Heart left ventricle (tissue), 16 donors: ENCODE results near the gene EIF4G3. TPM values are rescaled to one million over a fixed set of nuclear protein-coding genes. Genes with fewer than 3 reads are reported as not detected.

ENCODE experiments used
- ATAC-seq, 4 donors: fragments of 200-7000 bp; cut with Tn5 transposase; one replicate each; pipeline ENCODE4 v1.9.1; 2020 to 2022; ENCODE audit warnings: moderate library complexity in 4 of 4, mild to moderate bottlenecking in 3 of 4, moderate number of reproducible peaks in 1 of 4
- DNase-seq, 5 donors: peaks; one replicate each; pipeline ENCODE4 v3.0.0-alpha.2; 2020
- H3K27ac ChIP-seq, 12 donors: fragments of 200-600 bp; sonication (generic) in 4 of 12; one replicate each; pipeline versions ENCODE4 v1.5.0 to v1.8.0; 2016 to 2022; ENCODE audit warnings: mild to moderate bottlenecking in 2 of 12
- H3K27me3 ChIP-seq, 9 donors: fragments of 200-600 bp; sonication (generic) in 2 of 9; one replicate each; pipeline versions ENCODE4 v1.5.1 to v1.8.0; 2016 to 2022; ENCODE audit warnings: mild to moderate bottlenecking in 3 of 9
- H3K36me3 ChIP-seq, 9 donors: fragments of 200-600 bp; sonication (generic) in 2 of 9; one replicate each; pipeline versions ENCODE4 v1.5.0 to v1.8.0; 2018 to 2022; ENCODE audit warnings: mild to moderate bottlenecking in 2 of 9
- H3K4me1 ChIP-seq, 12 donors: fragments of 200-600 bp; sonication (generic) in 4 of 12; one replicate each; pipeline versions ENCODE4 v1.5.0 to v1.8.0; 2016 to 2022; ENCODE audit warnings: mild to moderate bottlenecking in 3 of 12
- H3K4me3 ChIP-seq, 12 donors: fragments of 200-600 bp; sonication (generic) in 4 of 12; one replicate each; pipeline versions ENCODE4 v1.5.0 to v1.8.0; 2017 to 2022; ENCODE audit warnings: mild to moderate bottlenecking in 9 of 12, moderate library complexity in 4 of 12
- H3K9me3 ChIP-seq, 12 donors: fragments of 200-600 bp; sonication (generic) in 4 of 12; one replicate each; pipeline versions ENCODE4 v1.5.0 to v1.8.0; 2016 to 2022; ENCODE audit warnings: mild to moderate bottlenecking in 1 of 12
- POLR2A ChIP-seq, 2 donors: fragments of 450-650 bp; IDR thresholded peaks; one replicate each; pipeline ENCODE4 v1.6.1; 2017; ENCODE audit warnings: antibody characterized with exemption in 2 of 2, mild to moderate bottlenecking in 2 of 2, moderate library complexity in 2 of 2
- WGBS, 4 donors: extraction: QIAGEN DNeasy Blood & Tissue Kit in 2 of 4; methylation state at CpG; one replicate each; pipeline versions ENCODE4 v1.1.5 to v1.1.7; 2013 to 2018; 5-methylcytosine and 5-hydroxymethylcytosine counted together
- intact Hi-C, 10 donors: fragments of 100-400 bp; cut with DNase I; formaldehyde crosslinking; loops; one replicate each; pipeline versions ENCODE4 v1.11.1 to v1.14.2; 2022
- polyA plus RNA-seq, 2 donors: library from polyadenylated mRNA; stranded (reverse); fragments of 200-250 nt; gene quantifications; one replicate each; pipeline ENCODE4 v1.2.3, GENCODE V29; 2013
- total RNA-seq, 9 donors: library from RNA; depleted of rRNA in 2 of 9; stranded (reverse); fragments of >200 nt in 2 of 9; fragmentation: NEBNext Ultra II Directional in 3 of 9; extraction: Animal tissue kit (Norgen Biotek cat#: 25700) in 3 of 9; gene quantifications; one replicate each; pipeline versions ENCODE4 v1.1.0 to v1.2.4, GENCODE V29; 2016 to 2023
- TF ChIP-seq, protein P1 (sequence below), 12 donors: fragments of 200-600 bp; sonication (generic) in 4 of 12; IDR thresholded peaks; one replicate each; pipeline versions ENCODE4 v1.5.0 to v1.8.0; 2018 to 2022; ENCODE audit warnings: antibody characterized with exemption in 12 of 12, mild to moderate bottlenecking in 5 of 12
- donor health status: ischemic (EF 13 %, LVEDD 7.1; RV severe dilation, severe dysfunction).
- donor health status: healthy with polysubstance abuse.
- donor health status: DM: no; HTN: yes; CAD: no.
- donor health status: DM: no; HTN: no; CAD: no.
- donor health status: ischemic (EF 25% LVEDD 6.9; RV normal size, moderate dysfunction).
- donor health status: ischemic (EF 25% LVEDD 5.7; RV mildly dilated, moderate dysfunction).
- donor health status: healthy.
- donor health status: DM: yes; HTN: yes; CAD: no.
- donor health status: ischemic (EF 35%, LVEDD 5.7; RV mildly dilated, moderate dysfunction).
- donor health status: nonischemic (EF 11% LVEDD 7.7; RV severe dilation, severe dysfunction).
- donor health status: DM: yes; HTN: yes; CAD: no.
- donor health status: PGD.
- donor health status: ischemic (EF 29% LVEDD 5.4; RV normal size, mild dysfunction).
- donor health status: nonischemic (EF 23%, LVEDD 6.1; RV moderate dilation, normal function).

EIF4G3 gene
- total and polyA plus RNA-seq, 11 donors, result 14.6 to 49.0 (median 36.2) TPM

DNA sequence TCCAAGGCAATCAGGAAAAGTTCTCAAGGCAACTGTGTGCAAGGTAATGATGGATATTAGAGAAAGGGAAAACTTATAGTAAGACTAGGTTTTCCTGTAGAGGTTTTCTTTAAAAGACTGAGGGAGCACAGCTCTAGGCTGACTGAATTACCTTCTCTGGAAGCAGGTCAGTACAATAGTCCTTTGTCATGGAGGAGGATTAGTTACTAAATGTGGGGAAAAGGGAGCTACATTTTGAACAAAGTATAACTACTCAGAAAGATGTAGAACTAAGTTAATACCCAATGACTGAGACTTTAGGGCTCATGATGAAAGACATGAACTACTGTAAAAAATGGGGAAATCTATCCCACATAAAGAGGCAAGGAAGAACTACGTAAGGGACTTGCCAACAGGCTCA, 241.0 kb downstream of the EIF4G3 start:
- ATAC-seq, result no peak
- H3K9me3 ChIP-seq, result no peaks in the 10 kb centered on the region
- no peaks in the 10 kb centered on the region for H3K27me3 ChIP-seq
- H3K4me1 ChIP-seq, result no peaks in the 10 kb centered on the region
- H3K36me3 ChIP-seq, result peaks cover 0 to 22% (median 5%) of the 10 kb centered on the region in 9 donors
- DNase-seq, result no peak
- H3K4me3 ChIP-seq, result no peak overlapping the region
- no peak overlapping the region for H3K27ac ChIP-seq
- TF ChIP-seq POLR2A (IDR thresholded peaks at IDR 0.05), result no peak
- TF ChIP-seq, protein P1, sequence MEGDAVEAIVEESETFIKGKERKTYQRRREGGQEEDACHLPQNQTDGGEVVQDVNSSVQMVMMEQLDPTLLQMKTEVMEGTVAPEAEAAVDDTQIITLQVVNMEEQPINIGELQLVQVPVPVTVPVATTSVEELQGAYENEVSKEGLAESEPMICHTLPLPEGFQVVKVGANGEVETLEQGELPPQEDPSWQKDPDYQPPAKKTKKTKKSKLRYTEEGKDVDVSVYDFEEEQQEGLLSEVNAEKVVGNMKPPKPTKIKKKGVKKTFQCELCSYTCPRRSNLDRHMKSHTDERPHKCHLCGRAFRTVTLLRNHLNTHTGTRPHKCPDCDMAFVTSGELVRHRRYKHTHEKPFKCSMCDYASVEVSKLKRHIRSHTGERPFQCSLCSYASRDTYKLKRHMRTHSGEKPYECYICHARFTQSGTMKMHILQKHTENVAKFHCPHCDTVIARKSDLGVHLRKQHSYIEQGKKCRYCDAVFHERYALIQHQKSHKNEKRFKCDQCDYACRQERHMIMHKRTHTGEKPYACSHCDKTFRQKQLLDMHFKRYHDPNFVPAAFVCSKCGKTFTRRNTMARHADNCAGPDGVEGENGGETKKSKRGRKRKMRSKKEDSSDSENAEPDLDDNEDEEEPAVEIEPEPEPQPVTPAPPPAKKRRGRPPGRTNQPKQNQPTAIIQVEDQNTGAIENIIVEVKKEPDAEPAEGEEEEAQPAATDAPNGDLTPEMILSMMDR (IDR thresholded peaks at IDR 0.05), result no peak
- intact Hi-C loops, result no loop called here
- 97 to 100% (median 97%) methylated on average over 1 of the region's 1 CpG for WGBS, 4 donors

DNA sequence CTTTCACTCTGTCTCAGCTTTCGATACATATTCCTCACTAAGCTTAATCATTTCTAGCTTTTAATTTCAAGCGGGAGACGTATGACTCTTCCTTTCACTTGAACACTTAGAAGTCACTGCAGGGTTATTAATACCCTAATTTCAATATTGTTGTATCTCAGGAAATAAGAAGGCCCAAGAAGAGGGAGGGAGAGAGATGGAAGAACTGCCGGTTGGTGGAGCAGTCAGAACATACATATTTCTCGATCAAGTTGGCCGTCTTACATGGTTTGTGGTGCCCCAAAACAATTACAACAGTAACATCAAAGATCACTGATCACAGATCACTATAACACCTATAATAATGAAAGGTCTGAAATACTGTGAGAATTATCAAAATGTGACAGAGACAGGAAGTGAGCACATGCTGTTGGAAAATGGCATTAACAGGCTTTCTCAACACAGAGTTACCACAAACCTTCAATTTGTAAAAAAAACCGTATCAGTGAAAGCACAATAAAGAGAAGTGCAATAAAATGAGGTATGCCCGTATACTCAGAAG, 244.2 kb downstream of the EIF4G3 start:
- H3K4me3 ChIP-seq, result no peak overlapping the region
- H3K36me3 ChIP-seq, result peaks cover 0 to 31% (median 8%) of the 10 kb centered on the region in 9 donors
- no peaks in the 10 kb centered on the region for H3K4me1 ChIP-seq
- no peak for ATAC-seq
- WGBS, 4 donors, result 90 to 94% (median 92%) methylated on average over 8 of the region's 8 CpGs
- H3K9me3 ChIP-seq, result no peaks in the 10 kb centered on the region
- no peaks in the 10 kb centered on the region for H3K27me3 ChIP-seq
- DNase-seq, result no peak
- no peak overlapping the region for H3K27ac ChIP-seq
- no peak for TF ChIP-seq POLR2A (IDR thresholded peaks at IDR 0.05)
- TF ChIP-seq, protein P1 (IDR thresholded peaks at IDR 0.05), result no peak
- intact Hi-C loops, result no loop called here

DNA sequence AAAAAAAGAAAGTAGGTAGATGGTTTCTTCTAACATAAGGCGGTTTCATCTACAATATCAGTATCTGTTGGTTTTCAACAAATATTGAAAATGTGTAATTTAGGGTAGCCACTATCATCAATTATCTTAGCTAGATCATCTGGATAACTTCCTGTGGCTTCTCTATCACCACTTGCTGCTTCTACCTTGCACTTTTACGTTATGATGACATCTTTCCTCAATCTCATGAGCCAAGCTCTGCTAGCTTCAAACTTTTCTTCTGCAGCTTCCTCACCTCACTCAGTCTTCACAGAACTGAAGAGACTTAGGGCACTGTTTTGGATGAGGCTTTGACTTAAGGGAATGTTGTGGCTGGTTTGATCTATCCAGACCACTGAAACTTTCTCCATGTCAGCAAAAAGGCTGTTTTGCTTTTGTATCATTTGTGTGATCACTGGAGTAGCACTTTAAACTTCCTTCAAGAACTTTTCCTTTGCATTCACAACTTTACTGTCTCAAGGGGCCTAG, 244.7 kb downstream of the EIF4G3 start:
- H3K9me3 ChIP-seq, result no peaks in the 10 kb centered on the region
- no peak overlapping the region for H3K27ac ChIP-seq
- intact Hi-C loops, result no loop called here
- H3K4me3 ChIP-seq, result no peak overlapping the region
- DNase-seq, result no peak
- no peaks in the 10 kb centered on the region for H3K27me3 ChIP-seq
- H3K36me3 ChIP-seq, result peaks cover 0 to 31% (median 8%) of the 10 kb centered on the region in 9 donors
- no peak for TF ChIP-seq POLR2A (IDR thresholded peaks at IDR 0.05)
- TF ChIP-seq, protein P1 (IDR thresholded peaks at IDR 0.05), result no peak
- no peaks in the 10 kb centered on the region for H3K4me1 ChIP-seq
- 94 to 98% (median 95%) methylated on average over 2 of the region's 2 CpGs for whole genome bisulfite sequencing, 4 donors
- no peak for ATAC-seq

DNA sequence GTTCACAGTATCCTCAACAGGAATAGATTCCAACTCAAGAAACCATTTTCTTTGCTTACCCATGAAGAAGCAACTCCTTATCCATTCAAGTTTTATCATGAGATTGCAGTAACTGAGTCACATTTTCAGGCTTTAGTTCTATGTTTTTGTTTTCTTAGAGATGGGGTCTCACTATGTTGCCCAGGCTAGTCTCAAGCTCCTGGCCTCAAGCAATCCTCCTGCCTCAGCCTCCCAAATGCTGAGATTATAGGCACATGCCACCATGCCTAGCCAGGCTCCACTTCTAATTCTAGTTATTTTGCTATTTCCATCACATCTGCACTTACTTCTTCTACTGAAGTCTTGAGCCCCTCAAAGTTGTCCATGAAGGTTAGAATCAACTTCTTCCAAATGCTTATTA, 246.3 kb downstream of the EIF4G3 start:
- peaks cover 0 to 27% (median 5%) of the 10 kb centered on the region in 9 donors for H3K36me3 ChIP-seq
- H3K9me3 ChIP-seq, result no peaks in the 10 kb centered on the region
- H3K4me3 ChIP-seq, result no peak overlapping the region
- H3K4me1 ChIP-seq, result no peaks in the 10 kb centered on the region
- no peaks in the 10 kb centered on the region for H3K27me3 ChIP-seq
- H3K27ac ChIP-seq, result no peak overlapping the region
- DNase-seq, result no peak
- intact Hi-C loops, result no loop called here
- TF ChIP-seq, protein P1 (IDR thresholded peaks at IDR 0.05), result no peak
- no peak for TF ChIP-seq POLR2A (IDR thresholded peaks at IDR 0.05)
- no peak for ATAC-seq
